Measurements from ENCODE around the gene TDRD9.

DNA sequence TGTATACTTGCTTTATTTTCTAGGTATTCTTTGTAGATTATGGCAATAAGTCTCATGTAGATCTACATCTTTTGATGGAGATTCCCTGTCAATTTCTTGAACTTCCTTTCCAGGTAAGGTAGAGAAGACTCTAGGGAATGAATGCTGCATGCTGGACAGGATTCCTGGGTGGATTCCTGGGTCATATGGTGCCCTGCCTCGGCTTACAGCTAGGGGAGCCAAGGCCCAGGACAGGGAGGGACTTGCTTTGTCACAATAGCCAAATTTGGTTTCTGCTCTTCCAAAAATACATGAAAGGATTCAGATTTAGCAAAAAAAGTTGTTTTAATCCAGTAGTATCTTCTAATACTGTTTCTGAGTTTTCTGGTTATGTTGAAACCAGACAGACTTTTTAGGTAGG lies 97.8 kb downstream of the TDRD9 start:
- TF ChIP-seq POLR2A (IDR thresholded peaks at IDR 0.05; ENCODE audit: low read depth, low read length) (no peak), POLR2AphosphoS5 (IDR thresholded peaks at IDR 0.05; ENCODE audit: low read depth, low read length) (no peak)

Data from GM12891 (cell line).